Panc1 (cell line): ENCODE results near the gene PTDSS2. TPM values are rescaled to one million over a fixed set of nuclear protein-coding genes. Genes with fewer than 3 reads are reported as not detected.

Source experiments
- ATAC-seq: fragments of 200-7000 bp; cut with Tn5 transposase; 2 replicates; pipeline ENCODE4 v1.9.1; 2020; ENCODE audit warnings: mild to moderate bottlenecking, moderate library complexity
- BruUV-seq: library from RNA; stranded (reverse); fragments of 400-500 nt; replicated peaks from 2 replicates; lab custom pipeline; 2021; lab: Mats Ljungman, UMichigan
- CTCF ChIA-PET: fragments of 300-600 bp; sonication (Branson Sonifier 250); formaldehyde crosslinking; loops from one replicate; lab custom pipeline; 2022; ENCODE audit warnings: antibody characterized with exemption; lab: Charles Lee
- POLR2A ChIA-PET: fragments of 300-600 bp; sonication (Branson Sonifier 250); formaldehyde crosslinking; loops from one replicate; lab custom pipeline; 2022; ENCODE audit warnings: antibody characterized with exemption; lab: Charles Lee
- DNase-seq: peaks from one replicate; pipeline ENCODE4 v3.0.0-alpha.2; 2010; ENCODE audit warnings: low read depth, low spot score
- H3K27ac ChIP-seq: 2 replicates; pipeline ENCODE4 v1.5.1; 2011; ENCODE audit warnings: mild to moderate bottlenecking, low read length, inconsistent platforms
- H3K27me3 ChIP-seq: fragments of 200-500 bp; sonication (Bioruptor generic); 2 replicates; pipeline ENCODE4 v1.6.0; 2014; ENCODE audit warnings: low read length, inconsistent platforms; ENCODE audit not compliant: control insufficient read depth, insufficient read depth
- H3K36me3 ChIP-seq: fragments of 200-500 bp; sonication (Bioruptor generic); 2 replicates; pipeline ENCODE4 v1.5.1; 2014; ENCODE audit warnings: inconsistent platforms, mild to moderate bottlenecking, low read length, moderate library complexity; ENCODE audit not compliant: control insufficient read depth, insufficient read depth
- H3K4me1 ChIP-seq: 2 replicates; pipeline ENCODE4 v1.5.1; 2011; ENCODE audit warnings: inconsistent platforms, mild to moderate bottlenecking, low read length, moderate library complexity; ENCODE audit not compliant: control insufficient read depth, insufficient read depth
- H3K4me3 ChIP-seq, 2 experiments: 2 replicates each; pipeline ENCODE4 v1.5.1; 2011 to 2012; ENCODE audit warnings: low read depth in 2 of 2, low read length in 2 of 2, mild to moderate bottlenecking in 2 of 2, inconsistent platforms in 1 of 2, moderate library complexity in 1 of 2
- H3K9me3 ChIP-seq: fragments of 200-500 bp; sonication (Bioruptor generic); 2 replicates; pipeline ENCODE4 v1.5.1; 2014; ENCODE audit warnings: low read depth, mild to moderate bottlenecking, inconsistent platforms, low read length, moderate library complexity; ENCODE audit not compliant: control insufficient read depth, insufficient read depth
- POLR2AphosphoS5 ChIP-seq: IDR thresholded peaks from 2 replicates; pipeline ENCODE4 v1.6.1; 2012; ENCODE audit warnings: mild to moderate bottlenecking, low read depth, low read length, moderate library complexity
- REST ChIP-seq, 2 experiments: IDR thresholded peaks; 2 replicates each; pipeline ENCODE4 v1.6.1; 2011 to 2012; ENCODE audit warnings: low read depth in 2 of 2, control low read depth in 1 of 2, low read length in 1 of 2, mild to moderate bottlenecking in 1 of 2, moderate library complexity in 1 of 2; ENCODE audit not compliant: insufficient read depth in 1 of 2
- SIN3A ChIP-seq: IDR thresholded peaks from 2 replicates; pipeline ENCODE4 v1.6.1; 2012; ENCODE audit warnings: low read depth, mild to moderate bottlenecking, low read length, moderate library complexity, borderline replicate concordance; ENCODE audit not compliant: insufficient read depth
- TCF7L2 ChIP-seq: IDR thresholded peaks from 2 replicates; pipeline ENCODE4 v1.6.1; 2011; ENCODE audit warnings: mild to moderate bottlenecking, low read depth, low read length, inconsistent platforms
- in situ Hi-C: cut with HindIII; loops from 2 replicates; pipeline ENCODE4 v1.10.0; 2016; ENCODE audit warnings: low sequenced_read_pairs, low pct_unique_long_range_greater_than_20kb
- intact Hi-C: fragments of 100-400 bp; cut with micrococcal nuclease; formaldehyde crosslinking; loops from one replicate; pipeline ENCODE4 v1.10.0; 2022; ENCODE audit not compliant: unreplicated experiment
- total RNA-seq: library from RNA; stranded (reverse); gene quantifications from one replicate; pipeline ENCODE4 v1.2.1, GENCODE V29; 2021; ENCODE audit not compliant: unreplicated experiment
- TF ChIP-seq, protein P1 (sequence below): fragments of 450-650 bp; IDR thresholded peaks from 2 replicates; pipeline ENCODE4 v1.5.1; 2017; ENCODE audit warnings: mild to moderate bottlenecking

PTDSS2 gene
- total RNA-seq, 1 experiment from 2014 or later, result 103 TPM

- ATAC-seq (no peak), DNase-seq (no peak)
- TF ChIP-seq, protein P1, sequence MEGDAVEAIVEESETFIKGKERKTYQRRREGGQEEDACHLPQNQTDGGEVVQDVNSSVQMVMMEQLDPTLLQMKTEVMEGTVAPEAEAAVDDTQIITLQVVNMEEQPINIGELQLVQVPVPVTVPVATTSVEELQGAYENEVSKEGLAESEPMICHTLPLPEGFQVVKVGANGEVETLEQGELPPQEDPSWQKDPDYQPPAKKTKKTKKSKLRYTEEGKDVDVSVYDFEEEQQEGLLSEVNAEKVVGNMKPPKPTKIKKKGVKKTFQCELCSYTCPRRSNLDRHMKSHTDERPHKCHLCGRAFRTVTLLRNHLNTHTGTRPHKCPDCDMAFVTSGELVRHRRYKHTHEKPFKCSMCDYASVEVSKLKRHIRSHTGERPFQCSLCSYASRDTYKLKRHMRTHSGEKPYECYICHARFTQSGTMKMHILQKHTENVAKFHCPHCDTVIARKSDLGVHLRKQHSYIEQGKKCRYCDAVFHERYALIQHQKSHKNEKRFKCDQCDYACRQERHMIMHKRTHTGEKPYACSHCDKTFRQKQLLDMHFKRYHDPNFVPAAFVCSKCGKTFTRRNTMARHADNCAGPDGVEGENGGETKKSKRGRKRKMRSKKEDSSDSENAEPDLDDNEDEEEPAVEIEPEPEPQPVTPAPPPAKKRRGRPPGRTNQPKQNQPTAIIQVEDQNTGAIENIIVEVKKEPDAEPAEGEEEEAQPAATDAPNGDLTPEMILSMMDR, result no peak
- TF ChIP-seq REST (IDR thresholded peaks at IDR 0.05; ENCODE audit: insufficient read depth in 1 of 2, low read depth in 2 of 2, low read length in 1 of 2) (no peak), POLR2AphosphoS5 (no peak; the same call in 1 of the 2 replicates), SIN3A (no peak), TCF7L2 (no peak)
- Histone ChIP-seq H3K27me3 (no peaks in the 10 kb centered on the region), H3K4me3 (no peak overlapping the region), H3K36me3 (peaks cover 11% of the 10 kb centered on the region; the same call in 1 of the 2 replicates), H3K27ac (peak overlapping the region; percentile 48), H3K9me3 (no peaks in the 10 kb centered on the region), H3K4me1 (peaks cover 21% of the 10 kb centered on the region)
- no TSS peak for BruUV-seq
- intact Hi-C loops (no loop called here), in situ Hi-C loops (no loop called here)
- ChIA-PET POLR2A (interaction anchor here (0.6 kb wide), 1 partner anchor 74 kb away, joined by 3 read pairs; no protein-coding TSS in a partner anchor), CTCF (no interaction called here)
These were observed 52.5 kb downstream of the PTDSS2 start for GRCh38 chr11:502288-503178.

- TF ChIP-seq, protein P1, result no peak
- TF ChIP-seq POLR2AphosphoS5, result peak; percentile 38
- in situ Hi-C loops, result no loop called here
- Histone ChIP-seq H3K36me3 (peaks cover 10% of the 10 kb centered on the region; the same call in 1 of the 2 replicates), H3K9me3 (no peaks in the 10 kb centered on the region), H3K27ac (peak overlapping the region; percentile 76), H3K4me3 (peak overlapping the region in 1 of 2 experiments; percentile 94; a peak in 1 of 4 replicates), H3K27me3 (no peaks in the 10 kb centered on the region), H3K4me1 (peaks cover 24% of the 10 kb centered on the region)
- DNase-seq (no peak), ATAC-seq (no peak)
- no TSS peak for BruUV-seq
- CTCF ChIA-PET, result no interaction called here
- POLR2A ChIA-PET, result interaction anchor here (0.6 kb wide), 1 partner anchor 74 kb away, joined by 3 read pairs; no protein-coding TSS in a partner anchor
- intact Hi-C loops, result no loop called here
These were observed 53.3 kb downstream of the PTDSS2 start for GRCh38 chr11:503179-503981.
